Hepatocyte (in vitro differentiated cells): Measurements from ENCODE around the gene DUOX1. TPM values are rescaled to one million over a fixed set of nuclear protein-coding genes. Genes with fewer than 3 reads are reported as not detected.

Experiments
- DNase-seq: peaks from one replicate; pipeline ENCODE4 v3.0.0-alpha.2; 2016; ENCODE audit warnings: low spot score
- H2AFZ ChIP-seq: fragments of 200-600 bp; sonication (generic); 2 replicates; pipeline ENCODE4 v1.6.0; 2016; ENCODE audit warnings: antibody characterized with exemption, mild to moderate bottlenecking
- H3K27ac ChIP-seq: fragments of 200-600 bp; sonication (generic); 2 replicates; pipeline ENCODE4 v1.5.1; 2016; ENCODE audit warnings: mild to moderate bottlenecking
- H3K27me3 ChIP-seq: fragments of 200-600 bp; sonication (generic); 2 replicates; pipeline ENCODE4 v1.6.1; 2016
- H3K36me3 ChIP-seq: fragments of 200-600 bp; sonication (generic); replicated peaks from 2 replicates; pipeline ENCODE4 v1.5.1; 2016; ENCODE audit warnings: low read depth; ENCODE audit not compliant: insufficient read depth
- H3K4me1 ChIP-seq: fragments of 200-600 bp; sonication (generic); 2 replicates; pipeline ENCODE4 v1.5.1; 2016; ENCODE audit warnings: mild to moderate bottlenecking, moderate library complexity; ENCODE audit not compliant: insufficient read depth
- H3K4me2 ChIP-seq: fragments of 200-600 bp; sonication (generic); 2 replicates; pipeline ENCODE4 v1.6.0; 2016
- H3K4me3 ChIP-seq: fragments of 200-600 bp; sonication (generic); 2 replicates; pipeline ENCODE4 v1.5.1; 2016; ENCODE audit warnings: mild to moderate bottlenecking
- H3K79me2 ChIP-seq: fragments of 200-600 bp; sonication (generic); 2 replicates; pipeline ENCODE4 v1.6.0; 2017; ENCODE audit warnings: mild to moderate bottlenecking
- H3K9me2 ChIP-seq: fragments of 200-600 bp; sonication (generic); replicated peaks from 2 replicates; pipeline ENCODE4 v1.6.0; 2017; ENCODE audit warnings: mild to moderate bottlenecking; ENCODE audit not compliant: insufficient read depth
- H3K9me3 ChIP-seq: fragments of 200-600 bp; sonication (generic); 2 replicates; pipeline ENCODE4 v1.5.1; 2016; ENCODE audit warnings: low read depth, mild to moderate bottlenecking
- H4K20me1 ChIP-seq: fragments of 200-600 bp; sonication (generic); 2 replicates; pipeline ENCODE4 v1.6.0; 2016; ENCODE audit warnings: mild to moderate bottlenecking; ENCODE audit not compliant: insufficient read depth, poor library complexity, severe bottlenecking
- CTCF ChIP-seq: fragments of 200-600 bp; sonication (generic); IDR thresholded peaks from 2 replicates; pipeline ENCODE4 v1.5.1; 2016; ENCODE audit warnings: antibody characterized with exemption, mild to moderate bottlenecking; ENCODE audit not compliant: poor library complexity
- EZH2 ChIP-seq: fragments of 200-600 bp; sonication (generic); IDR thresholded peaks from 2 replicates; pipeline ENCODE4 v1.6.1; 2016; ENCODE audit warnings: antibody characterized with exemption, mild to moderate bottlenecking, borderline replicate concordance
- EZH2phosphoT487 ChIP-seq: fragments of 200-600 bp; sonication (generic); IDR thresholded peaks from one replicate; pipeline ENCODE4 v1.6.1; 2018; ENCODE audit warnings: antibody characterized with exemption, mild to moderate bottlenecking, low read depth, moderate library complexity; ENCODE audit not compliant: unreplicated experiment, severe bottlenecking
- WGBS: methylation state at CpG from one replicate; pipeline ENCODE4 v1.1.6; 2016; ENCODE audit warnings: low lambda C conversion rate; ENCODE audit errors: missing lambda C conversion rate; 5-methylcytosine and 5-hydroxymethylcytosine counted together
- polyA plus RNA-seq: library from polyadenylated mRNA; unstranded; fragments of >200 nt; fragmentation: Nextera tagmentation; extraction: Ambion mirVana; gene quantifications from 2 replicates; pipeline ENCODE4 v1.2.1, GENCODE V29; 2016
- total RNA-seq: library from RNA; depleted of rRNA; stranded (reverse); fragments of >200 nt; gene quantifications from 2 replicates; pipeline ENCODE4 v1.2.3, GENCODE V29; 2014

Gene DUOX1
- total and polyA plus RNA-seq, 2 experiments from 2014 or later: 3.3 to 7.7 TPM

- Histone ChIP-seq H4K20me1 (no peaks in the 10 kb centered on the region), H3K9me2 (no peaks in the 10 kb centered on the region), H3K27me3 (no peaks in the 10 kb centered on the region), H3K4me1 (no peaks in the 10 kb centered on the region), H3K27ac (peak overlapping the region; percentile 29), H3K4me3 (no peak overlapping the region), H3K79me2 (no peaks in the 10 kb centered on the region), H3K4me2 (no peak overlapping the region), H3K9me3 (no peaks in the 10 kb centered on the region), H3K36me3 (no peaks in the 10 kb centered on the region), H2AFZ (no peak overlapping the region)
- TF ChIP-seq EZH2: no peak
- TF ChIP-seq EZH2phosphoT487: no peak
- no peak for TF ChIP-seq CTCF
- DNase-seq: no peak
- 73% methylated on average over 4 of the region's 4 CpGs for WGBS
These were observed 16.6 kb downstream of the DUOX1 start for GRCh38 chr15:45146405-45146804.

GRCh38 chr15:45147606-45148005 is 17.8 kb downstream of the DUOX1 start:
- Histone ChIP-seq H4K20me1 (no peaks in the 10 kb centered on the region), H3K4me1 (no peaks in the 10 kb centered on the region), H3K4me3 (no peak overlapping the region), H3K27ac (no peak overlapping the region), H3K9me3 (no peaks in the 10 kb centered on the region), H3K9me2 (no peaks in the 10 kb centered on the region), H3K36me3 (no peaks in the 10 kb centered on the region), H3K27me3 (no peaks in the 10 kb centered on the region), H2AFZ (no peak overlapping the region), H3K4me2 (no peak overlapping the region), H3K79me2 (no peaks in the 10 kb centered on the region)
- TF ChIP-seq EZH2phosphoT487 (no peak), CTCF (no peak), EZH2 (no peak)
- no peak for DNase-seq
- 97% methylated on average over 7 of the region's 7 CpGs for WGBS

GRCh38 chr15:45148076-45149059 is 18.6 kb downstream of the DUOX1 start:
- no peaks in the 10 kb centered on the region for H3K27me3 ChIP-seq
- H3K36me3 ChIP-seq: no peaks in the 10 kb centered on the region
- no peaks in the 10 kb centered on the region for H3K9me3 ChIP-seq
- no peaks in the 10 kb centered on the region for H3K9me2 ChIP-seq
- no peak overlapping the region for H2AFZ ChIP-seq
- no peaks in the 10 kb centered on the region for H4K20me1 ChIP-seq
- no peak overlapping the region for H3K4me3 ChIP-seq
- H3K4me2 ChIP-seq: no peak overlapping the region
- H3K4me1 ChIP-seq: no peaks in the 10 kb centered on the region
- DNase-seq: no peak
- no peaks in the 10 kb centered on the region for H3K79me2 ChIP-seq
- WGBS: 91% methylated on average over 12 of the region's 12 CpGs
- H3K27ac ChIP-seq: no peak overlapping the region
- TF ChIP-seq EZH2: no peak
- TF ChIP-seq EZH2phosphoT487: no peak
- no peak for TF ChIP-seq CTCF
